ENCODE results near the gene PSMD1. TPM values are rescaled to one million over a fixed set of nuclear protein-coding genes. Genes with fewer than 3 reads are reported as not detected.

PSMD1 gene
- total and polyA plus RNA-seq, 2 donors = 40.4 to 87.6 TPM

- peaks cover 0 to 3% of the 10 kb centered on the region in 2 donors for H3K36me3 ChIP-seq (ENCODE audit: control insufficient read depth in 2 of 2, insufficient read depth in 2 of 2, low read length in 1 of 2)
- no peak for DNase-seq (ENCODE audit: low read depth in 6 of 9, low spot score in 9 of 9)
- H3K4me1 ChIP-seq (ENCODE audit: control insufficient read depth in 2 of 2, insufficient read depth in 2 of 2, low read length in 2 of 2) = no peaks in the 10 kb centered on the region
- WGBS = 79% methylated on average over 4 of the region's 4 CpGs
- no peak overlapping the region for H3K4me3 ChIP-seq (ENCODE audit: low read length in 2 of 2)
- no peaks in the 10 kb centered on the region for H3K27me3 ChIP-seq (ENCODE audit: control insufficient read depth in 2 of 2, insufficient read depth in 1 of 2, low read length in 1 of 2)
- no peaks in the 10 kb centered on the region for H3K9me3 ChIP-seq (ENCODE audit: control insufficient read depth in 2 of 2, insufficient read depth in 1 of 2, low read length in 1 of 2)
- H3K27ac ChIP-seq (ENCODE audit: low read depth in 1 of 2, low read length in 1 of 2) = no peak overlapping the region
Observed at GRCh38 chr2:231207734-231208133, 151.1 kb downstream of the PSMD1 start.

GRCh38 chr2:231210782-231211181, 154.1 kb downstream of the PSMD1 start:
- H3K27me3 ChIP-seq (ENCODE audit: control insufficient read depth in 2 of 2, insufficient read depth in 1 of 2, low read length in 1 of 2) = no peaks in the 10 kb centered on the region
- H3K9me3 ChIP-seq (ENCODE audit: control insufficient read depth in 2 of 2, insufficient read depth in 1 of 2, low read length in 1 of 2) = no peaks in the 10 kb centered on the region
- no peak for DNase-seq (ENCODE audit: low read depth in 6 of 9, low spot score in 9 of 9)
- H3K4me3 ChIP-seq (ENCODE audit: low read length in 2 of 2) = no peak overlapping the region
- no peak overlapping the region for H3K27ac ChIP-seq (ENCODE audit: low read depth in 1 of 2, low read length in 1 of 2)
- peaks cover 0 to 3% of the 10 kb centered on the region in 2 donors for H3K36me3 ChIP-seq (ENCODE audit: control insufficient read depth in 2 of 2, insufficient read depth in 2 of 2, low read length in 1 of 2)
- H3K4me1 ChIP-seq (ENCODE audit: control insufficient read depth in 2 of 2, insufficient read depth in 2 of 2, low read length in 2 of 2) = no peaks in the 10 kb centered on the region
- WGBS = 97% methylated on average over 3 of the region's 3 CpGs

- WGBS = 94% methylated on average over 2 of the region's 2 CpGs
- no peak overlapping the region for H3K27ac ChIP-seq (ENCODE audit: low read depth in 1 of 2, low read length in 1 of 2)
Observed at GRCh38 chr2:231211486-231211885, 154.8 kb downstream of the PSMD1 start.

GRCh38 chr2:231212329-231212845, 155.7 kb downstream of the PSMD1 start:
- Histone ChIP-seq H3K4me1 (ENCODE audit: control insufficient read depth in 2 of 2, insufficient read depth in 2 of 2, low read length in 2 of 2) (no peaks in the 10 kb centered on the region), H3K27ac (ENCODE audit: low read depth in 1 of 2, low read length in 1 of 2) (no peak overlapping the region), H3K27me3 (ENCODE audit: control insufficient read depth in 2 of 2, insufficient read depth in 1 of 2, low read length in 1 of 2) (no peaks in the 10 kb centered on the region), H3K36me3 (ENCODE audit: control insufficient read depth in 2 of 2, insufficient read depth in 2 of 2, low read length in 1 of 2) (peaks cover 0 to 3% of the 10 kb centered on the region in 2 donors), H3K4me3 (ENCODE audit: low read length in 2 of 2) (no peak overlapping the region), H3K9me3 (ENCODE audit: control insufficient read depth in 2 of 2, insufficient read depth in 1 of 2, low read length in 1 of 2) (no peaks in the 10 kb centered on the region)
- DNase-seq (ENCODE audit: low read depth in 6 of 9, low spot score in 9 of 9) = no peak
- 96% methylated on average over 6 of the region's 6 CpGs for WGBS

More at GRCh38 chr2:231211486-231211885, 154.8 kb downstream of the PSMD1 start:
- H3K9me3 ChIP-seq (ENCODE audit: control insufficient read depth in 2 of 2, insufficient read depth in 1 of 2, low read length in 1 of 2) = no peaks in the 10 kb centered on the region
- no peaks in the 10 kb centered on the region for H3K4me1 ChIP-seq (ENCODE audit: control insufficient read depth in 2 of 2, insufficient read depth in 2 of 2, low read length in 2 of 2)
- H3K36me3 ChIP-seq (ENCODE audit: control insufficient read depth in 2 of 2, insufficient read depth in 2 of 2, low read length in 1 of 2) = peaks cover 0 to 3% of the 10 kb centered on the region in 2 donors
- no peaks in the 10 kb centered on the region for H3K27me3 ChIP-seq (ENCODE audit: control insufficient read depth in 2 of 2, insufficient read depth in 1 of 2, low read length in 1 of 2)
- H3K4me3 ChIP-seq (ENCODE audit: low read length in 2 of 2) = no peak overlapping the region
- no peak for DNase-seq (ENCODE audit: low read depth in 6 of 9, low spot score in 9 of 9)

- H3K27me3 ChIP-seq (ENCODE audit: control insufficient read depth in 2 of 2, insufficient read depth in 1 of 2, low read length in 1 of 2) = no peaks in the 10 kb centered on the region
- H3K27ac ChIP-seq (ENCODE audit: low read depth in 1 of 2, low read length in 1 of 2) = no peak overlapping the region
- no peak overlapping the region for H3K4me3 ChIP-seq (ENCODE audit: low read length in 2 of 2)
Observed at GRCh38 chr2:231213931-231214642, 157.4 kb downstream of the PSMD1 start.

GRCh38 chr2:231218366-231218765, 161.7 kb downstream of the PSMD1 start:
- no peaks in the 10 kb centered on the region for H3K4me1 ChIP-seq (ENCODE audit: control insufficient read depth in 2 of 2, insufficient read depth in 2 of 2, low read length in 2 of 2)
- DNase-seq (ENCODE audit: low read depth in 6 of 9, low spot score in 9 of 9) = no peak
- 95% methylated on average over 3 of the region's 3 CpGs for WGBS
- no peaks in the 10 kb centered on the region for H3K36me3 ChIP-seq (ENCODE audit: control insufficient read depth in 2 of 2, insufficient read depth in 2 of 2, low read length in 1 of 2)
- no peak overlapping the region for H3K4me3 ChIP-seq (ENCODE audit: low read length in 2 of 2)
- no peaks in the 10 kb centered on the region for H3K9me3 ChIP-seq (ENCODE audit: control insufficient read depth in 2 of 2, insufficient read depth in 1 of 2, low read length in 1 of 2)
- H3K27ac ChIP-seq (ENCODE audit: low read depth in 1 of 2, low read length in 1 of 2) = no peak overlapping the region
- no peaks in the 10 kb centered on the region for H3K27me3 ChIP-seq (ENCODE audit: control insufficient read depth in 2 of 2, insufficient read depth in 1 of 2, low read length in 1 of 2)

More at GRCh38 chr2:231213931-231214642, 157.4 kb downstream of the PSMD1 start:
- DNase-seq (ENCODE audit: low read depth in 6 of 9, low spot score in 9 of 9) = no peak
- Histone ChIP-seq H3K9me3 (ENCODE audit: control insufficient read depth in 2 of 2, insufficient read depth in 1 of 2, low read length in 1 of 2) (no peaks in the 10 kb centered on the region), H3K36me3 (ENCODE audit: control insufficient read depth in 2 of 2, insufficient read depth in 2 of 2, low read length in 1 of 2) (no peaks in the 10 kb centered on the region), H3K4me1 (ENCODE audit: control insufficient read depth in 2 of 2, insufficient read depth in 2 of 2, low read length in 2 of 2) (no peaks in the 10 kb centered on the region)
- 54% methylated on average over 6 of the region's 6 CpGs for WGBS

- WGBS = 94% methylated on average over 3 of the region's 3 CpGs
- no peak overlapping the region for H3K27ac ChIP-seq (ENCODE audit: low read depth in 1 of 2, low read length in 1 of 2)
- DNase-seq (ENCODE audit: low read depth in 6 of 9, low spot score in 9 of 9) = no peak
- H3K27me3 ChIP-seq (ENCODE audit: control insufficient read depth in 2 of 2, insufficient read depth in 1 of 2, low read length in 1 of 2) = no peaks in the 10 kb centered on the region
- H3K9me3 ChIP-seq (ENCODE audit: control insufficient read depth in 2 of 2, insufficient read depth in 1 of 2, low read length in 1 of 2) = no peaks in the 10 kb centered on the region
- H3K4me3 ChIP-seq (ENCODE audit: low read length in 2 of 2) = no peak overlapping the region
- no peaks in the 10 kb centered on the region for H3K36me3 ChIP-seq (ENCODE audit: control insufficient read depth in 2 of 2, insufficient read depth in 2 of 2, low read length in 1 of 2)
- no peaks in the 10 kb centered on the region for H3K4me1 ChIP-seq (ENCODE audit: control insufficient read depth in 2 of 2, insufficient read depth in 2 of 2, low read length in 2 of 2)
Observed at GRCh38 chr2:231219289-231219688, 162.6 kb downstream of the PSMD1 start.

GRCh38 chr2:231221761-231222160, 165.1 kb downstream of the PSMD1 start:
- Histone ChIP-seq H3K4me3 (ENCODE audit: low read length in 2 of 2) (no peak overlapping the region), H3K36me3 (ENCODE audit: control insufficient read depth in 2 of 2, insufficient read depth in 2 of 2, low read length in 1 of 2) (no peaks in the 10 kb centered on the region), H3K27me3 (ENCODE audit: control insufficient read depth in 2 of 2, insufficient read depth in 1 of 2, low read length in 1 of 2) (no peaks in the 10 kb centered on the region), H3K27ac (ENCODE audit: low read depth in 1 of 2, low read length in 1 of 2) (no peak overlapping the region), H3K9me3 (ENCODE audit: control insufficient read depth in 2 of 2, insufficient read depth in 1 of 2, low read length in 1 of 2) (no peaks in the 10 kb centered on the region), H3K4me1 (ENCODE audit: control insufficient read depth in 2 of 2, insufficient read depth in 2 of 2, low read length in 2 of 2) (no peaks in the 10 kb centered on the region)
- 96% methylated on average over 3 of the region's 3 CpGs for WGBS
- DNase-seq (ENCODE audit: low read depth in 6 of 9, low spot score in 9 of 9) = no peak
